Endometrium (tissue), 2 donors: ENCODE data around the gene ATXN1.
"Not testable (repeated sequence)": the region's sequence is repeated elsewhere in the genome, so short reads cannot be mapped to it uniquely, and the experiment has no call there.

ENCODE experiments used
- FAIRE-seq: peaks from 2 replicates; lab custom pipeline; 2012; peaks lifted over from hg19 to GRCh38; lab: Jason Lieb, UNC
- donor health status: control.
- donor health status: control.

Gene ATXN1

DNA sequence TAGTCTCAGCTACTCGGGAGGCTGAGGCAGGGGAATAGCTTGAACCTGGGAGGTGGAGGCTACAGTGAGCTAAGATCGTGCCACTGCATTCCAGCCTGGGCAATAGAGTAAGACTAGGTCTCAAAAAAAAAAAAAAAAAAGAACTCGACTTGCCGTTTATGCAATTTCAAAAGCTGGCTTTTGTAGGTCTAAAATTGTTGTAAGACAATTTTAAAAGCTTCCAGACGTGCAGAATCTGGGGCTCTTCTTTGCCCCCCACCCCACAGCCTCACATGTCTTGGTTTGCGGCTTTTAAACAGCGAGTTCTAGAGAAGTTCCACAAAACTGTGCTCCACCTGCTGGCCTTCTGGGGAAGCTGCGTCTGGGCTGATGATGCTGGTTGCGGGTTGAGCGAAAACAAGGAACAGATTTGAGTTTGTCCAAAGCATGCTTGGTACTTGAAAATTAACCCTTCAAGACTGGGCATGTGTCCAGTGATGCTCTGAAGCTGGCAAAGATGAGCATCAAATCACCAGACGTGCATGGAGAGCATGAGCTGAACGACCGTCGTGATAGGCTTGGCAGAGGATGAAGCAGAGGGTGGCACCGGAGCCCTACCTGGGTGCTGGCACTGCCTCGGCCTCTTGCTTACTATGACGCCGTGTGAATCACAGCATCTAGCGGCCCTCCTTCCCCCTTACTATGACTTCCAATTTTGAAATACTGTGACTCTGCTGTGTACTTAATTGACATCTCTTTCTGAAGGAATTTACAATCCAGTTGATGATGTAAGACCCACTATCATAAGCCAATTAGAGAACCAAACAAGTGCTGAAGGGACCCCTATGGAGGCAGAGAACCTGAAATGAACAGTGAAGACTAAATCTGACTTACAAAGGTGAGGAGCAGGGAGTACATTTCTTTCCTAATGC lies 351.5 kb downstream of the ATXN1 start:
- FAIRE-seq = no peak

DNA sequence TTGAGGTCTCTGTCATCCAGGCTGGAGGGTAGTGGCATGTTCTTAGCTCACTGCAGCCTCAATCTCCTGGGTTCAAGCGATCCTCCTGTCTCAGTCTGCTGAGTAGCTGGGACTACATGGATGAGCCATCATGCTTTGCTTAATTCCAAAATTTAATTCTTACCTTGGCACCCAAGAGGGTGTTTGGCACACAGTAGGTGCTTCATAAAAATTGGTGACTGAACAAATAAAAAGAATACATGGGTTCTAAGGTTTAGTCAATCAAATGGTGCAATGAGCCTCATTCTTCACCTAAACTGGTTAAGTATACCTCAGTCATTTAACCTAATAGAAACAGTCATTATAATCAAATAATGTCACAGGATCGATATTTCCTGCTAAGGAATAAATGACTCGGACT lies 352.5 kb downstream of the ATXN1 start:
- FAIRE-seq = no peak

DNA sequence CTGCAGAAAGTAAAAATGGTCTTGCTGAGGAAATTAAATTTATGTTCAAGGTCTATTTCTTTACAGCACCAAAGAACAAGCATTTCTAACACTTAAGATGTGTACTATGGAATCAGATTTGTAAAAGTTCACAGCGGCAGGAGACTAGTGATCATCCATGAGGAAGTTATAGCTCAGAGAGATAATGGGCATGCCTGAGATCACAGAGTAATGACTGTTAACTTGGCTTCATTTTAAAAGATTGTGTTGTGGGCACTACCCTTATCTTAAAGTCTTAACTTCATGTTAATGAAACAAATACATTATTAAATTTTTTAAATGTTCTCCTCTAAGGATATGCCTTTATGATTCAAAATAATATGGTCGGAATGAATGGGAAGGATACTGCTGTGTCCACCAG lies 354.3 kb downstream of the ATXN1 start:
- FAIRE-seq = no peak

DNA sequence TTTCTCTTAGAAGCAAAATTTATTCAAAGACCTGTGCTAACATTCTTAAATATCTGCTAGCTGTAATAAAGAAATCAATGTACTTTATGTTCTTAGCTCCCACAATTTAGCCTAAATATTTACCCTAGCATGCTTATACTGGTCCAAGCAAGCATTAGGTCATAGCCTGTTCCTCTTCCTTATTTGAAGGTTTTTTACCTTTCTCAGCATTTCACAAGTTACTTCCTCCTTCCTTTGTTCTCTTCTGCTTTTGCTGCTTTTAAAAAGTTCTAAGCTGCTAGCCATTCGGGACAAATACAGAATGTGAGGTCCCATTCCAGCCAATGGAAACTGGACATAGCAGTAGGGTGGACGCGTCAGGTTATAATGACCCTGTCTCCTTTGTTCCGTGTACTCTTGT lies 354.7 kb downstream of the ATXN1 start:
- not testable (repeated sequence) for FAIRE-seq

DNA sequence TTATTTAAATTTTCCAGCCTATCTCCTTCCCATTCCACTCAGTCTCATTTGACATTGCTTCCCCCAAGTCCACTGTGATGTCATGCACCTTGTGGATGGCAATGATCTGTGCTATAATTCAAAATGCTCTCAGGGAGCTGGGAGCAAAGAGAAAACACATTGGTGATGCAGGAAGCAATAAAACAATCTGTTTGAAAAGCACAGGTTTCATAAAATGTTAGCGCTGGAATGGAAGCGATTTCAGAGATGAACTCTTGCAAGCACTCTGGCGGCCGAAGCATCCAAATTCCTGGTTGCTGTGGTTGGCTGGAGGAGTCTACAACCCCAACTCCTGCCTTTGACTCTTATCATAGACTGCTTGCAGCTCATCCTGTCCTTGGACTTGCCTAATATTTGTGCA lies 355.9 kb downstream of the ATXN1 start:
- FAIRE-seq = no peak

DNA sequence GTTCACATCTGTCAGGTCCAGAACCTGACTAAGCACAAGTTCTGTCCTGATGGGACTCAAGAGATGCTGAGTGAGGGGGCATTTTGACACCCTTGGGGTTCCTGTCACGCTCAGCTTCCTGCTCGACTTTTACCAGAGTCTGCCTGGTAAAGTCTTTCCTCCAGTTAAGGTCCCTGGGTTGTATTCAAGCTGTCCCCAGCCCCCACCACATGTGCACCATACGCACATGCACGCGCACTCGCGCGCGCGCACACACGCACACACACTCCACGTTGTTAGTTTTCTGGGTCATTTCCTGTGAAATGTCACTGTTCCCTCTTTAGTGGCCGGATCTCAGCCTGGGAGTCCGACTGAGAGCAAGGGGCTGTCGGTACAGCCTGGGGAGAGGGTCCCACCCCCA lies 356.8 kb downstream of the ATXN1 start:
- FAIRE-seq = no peak

DNA sequence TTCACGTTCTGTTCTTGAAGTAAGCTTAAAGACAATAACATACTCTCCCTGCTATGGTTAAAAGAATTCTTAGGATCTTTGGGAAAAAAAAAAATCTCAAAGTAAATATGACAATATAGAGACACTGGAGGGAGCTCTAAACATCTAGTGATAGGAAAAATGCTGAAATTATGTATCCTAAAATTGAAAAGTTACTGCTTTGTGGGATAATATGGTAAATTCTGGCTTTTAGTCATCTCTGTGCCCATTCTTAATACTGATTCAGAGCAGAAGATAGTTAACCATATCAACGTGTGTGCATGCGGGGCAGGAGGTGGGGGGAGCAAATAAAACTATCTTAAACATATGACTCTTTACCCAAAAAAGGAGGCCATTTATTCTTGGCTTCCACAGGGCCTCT lies 357.4 kb downstream of the ATXN1 start:
- peak; percentile 41 for FAIRE-seq

DNA sequence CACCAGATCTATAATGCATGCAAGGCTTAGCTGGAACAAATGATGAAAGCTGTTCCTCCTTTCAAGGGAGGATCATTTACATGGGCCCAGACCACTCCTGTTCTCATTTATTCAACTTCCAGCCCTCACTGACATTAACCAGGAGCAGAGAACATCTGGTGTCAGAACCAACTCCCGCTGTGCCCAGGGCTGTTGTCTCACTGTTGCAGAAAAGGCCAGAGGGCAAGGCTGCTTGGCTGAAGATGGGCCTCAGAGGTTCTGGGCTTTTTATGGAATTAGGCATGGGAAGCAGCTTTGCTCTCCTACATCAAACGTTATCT lies 358.7 kb downstream of the ATXN1 start:
- no peak for FAIRE-seq

DNA sequence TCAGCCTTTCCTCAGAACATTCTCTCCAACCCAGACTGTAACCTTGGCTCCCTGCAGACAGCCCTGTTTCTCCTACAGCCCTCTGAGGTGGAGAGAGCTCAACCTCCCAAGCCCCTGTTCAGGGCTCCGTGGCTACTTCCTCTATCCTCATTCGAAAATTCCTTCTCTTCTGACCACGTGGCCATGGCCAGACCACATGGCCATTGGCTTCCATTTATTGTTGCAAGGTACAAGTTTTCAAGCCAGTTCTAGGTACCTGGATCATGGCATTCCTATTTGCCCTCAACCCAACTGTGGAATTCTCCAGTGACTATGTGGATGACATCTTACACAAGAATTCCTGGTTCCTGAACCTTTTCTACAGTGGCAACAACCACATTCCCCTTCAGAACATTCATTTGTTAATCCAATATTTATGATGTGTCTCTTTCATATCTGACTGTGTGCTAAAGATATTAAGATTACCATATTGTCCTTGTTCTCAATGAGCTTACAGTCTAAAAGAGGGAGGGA lies 361.0 kb downstream of the ATXN1 start:
- FAIRE-seq = no peak

DNA sequence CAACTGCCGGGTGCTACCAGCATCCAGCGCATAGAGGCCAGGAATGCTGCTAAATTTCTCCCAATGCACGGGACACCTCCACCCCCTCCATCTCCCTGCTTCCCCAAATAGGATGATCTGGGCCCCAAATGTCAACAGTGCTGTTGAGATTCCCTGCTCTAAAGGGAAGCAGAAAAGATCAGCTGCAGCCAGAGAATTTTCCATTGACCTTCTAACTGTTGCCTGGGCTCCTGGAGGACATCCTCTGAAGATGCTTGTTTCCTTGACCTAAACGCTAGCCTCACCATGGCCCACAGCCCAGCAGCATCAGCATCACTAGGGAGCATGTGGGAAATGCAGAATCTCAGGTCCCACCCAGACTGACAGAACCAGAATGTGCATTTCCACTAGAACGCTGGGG lies 361.6 kb downstream of the ATXN1 start:
- FAIRE-seq = no peak

DNA sequence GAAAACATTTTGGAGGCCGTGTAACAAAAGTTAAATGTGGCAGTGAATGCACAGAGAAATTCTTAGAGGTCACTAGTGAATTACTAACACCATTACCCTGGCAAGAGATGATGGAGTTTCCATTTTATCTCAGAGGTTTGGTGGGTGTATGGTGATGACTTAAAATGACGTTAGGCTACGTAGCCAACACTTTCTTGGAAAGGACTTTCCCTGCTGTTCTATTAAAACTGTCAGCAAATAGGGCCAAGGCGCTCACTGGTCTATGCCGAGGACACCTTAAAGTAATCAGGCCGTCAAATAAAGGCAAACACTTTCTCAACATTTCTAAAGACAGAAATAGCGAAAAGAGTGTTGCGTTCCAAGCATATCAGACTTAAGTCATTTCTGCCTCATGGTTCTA lies 362.1 kb downstream of the ATXN1 start:
- no peak for FAIRE-seq

DNA sequence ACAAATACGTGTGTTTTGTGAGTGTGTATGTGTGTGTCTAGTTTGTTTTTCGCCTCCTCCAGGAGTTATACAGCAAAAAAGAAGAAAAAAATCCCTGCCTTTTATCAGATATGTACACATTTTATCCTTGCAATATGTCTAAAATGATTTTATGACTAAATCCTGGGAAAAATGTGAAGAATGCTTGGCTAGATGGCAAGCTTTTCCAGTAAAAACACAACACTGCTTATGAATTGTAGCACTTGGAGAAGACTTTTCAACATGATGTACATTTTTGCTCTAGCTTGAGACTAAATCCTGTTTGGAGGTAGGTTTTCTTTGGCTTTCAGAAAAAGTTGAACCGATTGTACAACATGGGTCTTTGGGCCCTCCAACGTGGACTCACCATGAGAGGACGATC lies 362.7 kb downstream of the ATXN1 start:
- FAIRE-seq = no peak

DNA sequence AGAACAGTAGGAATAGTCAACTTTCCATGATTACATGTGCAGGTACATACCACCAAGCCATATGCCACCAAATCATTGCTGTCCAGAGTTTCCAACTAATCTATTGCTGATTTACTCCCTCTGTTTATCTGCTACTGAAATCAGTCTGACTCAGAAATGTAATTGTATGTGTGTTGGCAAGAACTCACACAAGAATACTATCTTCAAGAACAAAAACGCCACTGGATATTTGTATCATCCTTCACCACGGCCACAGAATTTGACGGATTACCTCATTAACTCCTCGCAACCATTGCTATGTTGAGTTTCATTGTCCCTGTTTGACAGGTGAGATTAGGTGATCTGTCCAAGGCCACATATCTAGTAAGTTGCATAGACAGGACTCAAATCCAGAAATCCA lies 363.6 kb downstream of the ATXN1 start:
- FAIRE-seq = no peak

DNA sequence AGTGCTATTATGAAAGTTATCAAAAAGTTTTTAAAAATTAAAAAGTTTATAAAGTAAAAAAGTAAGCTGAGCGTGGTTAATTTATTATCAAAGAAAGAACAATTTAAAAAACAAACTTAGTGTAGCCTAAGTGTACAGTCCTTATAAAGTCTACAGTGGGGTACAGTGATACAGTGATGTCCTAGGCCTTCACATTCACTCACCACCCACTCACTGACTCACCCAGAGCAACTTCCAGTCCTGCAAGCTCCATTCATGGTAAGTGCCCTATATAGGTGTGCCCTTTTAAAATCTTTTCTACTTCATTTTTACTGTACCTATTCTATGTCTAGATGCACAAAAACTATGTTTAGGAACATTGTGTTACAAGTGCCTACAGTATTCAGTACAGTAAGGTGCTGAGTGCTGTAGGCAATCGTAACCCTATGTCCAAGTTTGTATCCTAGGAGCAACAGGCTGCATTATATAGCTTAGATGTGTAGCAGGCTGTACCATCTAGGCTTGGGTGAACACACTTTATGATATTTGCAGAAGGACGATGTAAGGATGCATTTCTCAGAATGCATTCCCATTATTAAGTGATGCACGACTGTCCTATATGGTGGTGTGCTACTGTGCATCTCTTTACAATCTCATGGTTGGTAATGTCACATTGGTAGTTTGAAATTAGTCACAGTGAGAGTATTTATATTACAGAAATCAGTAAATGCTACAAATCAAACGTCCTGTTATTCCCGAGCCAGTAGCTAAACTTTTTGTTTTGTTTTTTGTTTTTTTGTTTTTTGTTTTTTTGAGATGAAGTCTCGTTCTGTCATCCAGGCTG lies 364.6 kb downstream of the ATXN1 start:
- FAIRE-seq = no peak

DNA sequence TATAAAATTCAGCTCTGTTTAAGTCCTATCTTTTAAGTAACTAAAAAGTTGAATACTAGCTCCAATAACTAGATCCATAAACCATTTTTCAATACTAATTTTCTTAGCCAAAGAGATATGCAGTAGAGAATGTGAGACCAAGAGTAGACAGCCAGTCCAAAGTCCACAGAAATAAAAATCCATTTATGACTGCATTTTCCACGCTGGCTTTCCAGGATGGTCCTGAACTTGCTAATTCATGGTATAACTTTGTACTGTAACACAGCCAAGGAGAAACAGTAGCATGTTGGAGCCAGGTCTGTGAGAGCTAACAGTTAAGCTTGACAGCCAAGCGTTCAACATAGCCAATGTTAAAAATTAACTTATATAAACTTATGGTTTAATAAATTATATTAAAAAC lies 366.6 kb downstream of the ATXN1 start:
- no peak for FAIRE-seq

DNA sequence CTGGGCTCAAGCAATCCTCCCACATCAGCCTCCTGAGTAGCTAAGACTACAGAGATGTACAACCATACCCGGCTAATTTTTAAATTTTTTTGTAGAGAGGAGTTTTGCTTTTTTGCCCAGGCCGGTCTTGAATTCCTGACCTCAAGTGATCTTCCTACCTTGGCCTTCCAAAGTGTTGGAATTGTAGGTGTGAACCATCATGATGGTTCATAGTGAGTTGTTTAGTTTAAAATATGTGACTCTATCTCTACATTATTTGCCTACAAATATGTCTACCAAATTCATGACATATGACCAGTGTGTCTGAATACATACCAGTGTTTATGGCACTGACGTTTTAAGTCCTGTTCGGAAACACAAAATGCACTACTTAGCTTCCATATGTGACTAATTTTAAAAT lies 367.9 kb downstream of the ATXN1 start:
- FAIRE-seq = no peak

DNA sequence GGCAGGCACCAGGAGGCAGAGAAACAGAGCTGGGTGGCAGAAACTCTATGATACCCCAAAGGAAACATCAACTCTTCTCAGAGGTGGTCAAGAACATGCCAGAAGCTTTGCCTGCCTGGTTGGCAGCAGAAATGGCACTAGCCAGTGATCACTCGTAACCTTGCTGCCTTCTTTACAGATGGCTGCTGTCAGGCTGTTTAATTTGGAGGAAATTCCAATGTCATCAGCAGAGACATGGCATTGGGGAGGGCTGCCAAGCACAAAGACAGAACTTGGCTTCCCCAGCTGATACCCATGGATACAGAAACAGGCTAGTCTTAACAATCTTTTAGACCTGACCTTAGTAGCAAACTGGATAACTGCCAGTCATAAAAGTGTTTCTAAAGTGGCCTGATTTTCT lies 369.2 kb downstream of the ATXN1 start:
- no peak for FAIRE-seq

DNA sequence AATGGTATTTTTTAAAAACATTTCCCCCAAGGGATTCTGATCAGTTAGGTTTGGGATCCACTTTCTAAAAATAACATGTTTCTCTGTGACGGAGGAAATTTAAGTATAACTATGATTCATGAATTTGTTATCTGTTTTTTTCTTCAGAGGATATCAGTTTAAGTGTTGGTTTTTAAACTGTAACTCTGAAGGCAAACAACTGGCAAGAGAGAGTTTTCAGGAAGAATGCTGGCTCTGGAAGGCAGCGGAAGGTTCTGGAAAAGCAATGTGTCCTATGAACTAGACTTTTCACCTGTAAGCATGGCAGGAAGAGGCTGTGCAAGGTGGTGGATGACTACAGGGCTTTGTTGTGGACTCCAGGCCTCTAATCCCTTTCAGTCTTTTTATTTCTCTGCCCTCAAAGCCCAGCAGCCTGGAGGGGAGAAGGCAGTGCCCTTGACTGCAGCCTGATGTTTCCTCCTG lies 369.8 kb downstream of the ATXN1 start:
- FAIRE-seq = no peak

DNA sequence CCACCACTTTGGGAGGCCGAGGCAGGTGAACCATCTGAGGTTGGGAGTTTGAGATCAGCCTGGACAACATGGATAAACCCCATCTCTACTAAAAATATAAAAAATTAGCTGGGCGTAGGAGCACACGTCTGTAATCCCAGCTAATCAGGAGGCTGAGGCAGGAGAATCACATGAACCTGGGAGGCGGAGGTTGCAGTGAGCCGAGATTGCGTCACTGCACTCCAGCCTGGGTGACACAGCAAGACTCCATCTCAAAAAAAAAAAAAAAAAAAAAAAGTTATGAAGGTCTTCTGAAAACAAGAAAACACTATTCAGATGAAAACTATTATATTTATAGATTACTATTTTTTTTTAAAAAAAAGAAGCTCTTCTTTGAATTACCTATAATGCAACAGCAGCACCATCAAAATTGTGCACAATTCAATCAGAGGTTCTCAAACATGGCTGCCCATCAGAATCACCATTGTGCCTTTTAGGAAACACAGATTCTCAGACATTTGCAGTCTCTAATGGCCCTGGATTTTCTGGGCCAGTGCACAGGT lies 370.3 kb downstream of the ATXN1 start:
- FAIRE-seq = not testable (repeated sequence)

DNA sequence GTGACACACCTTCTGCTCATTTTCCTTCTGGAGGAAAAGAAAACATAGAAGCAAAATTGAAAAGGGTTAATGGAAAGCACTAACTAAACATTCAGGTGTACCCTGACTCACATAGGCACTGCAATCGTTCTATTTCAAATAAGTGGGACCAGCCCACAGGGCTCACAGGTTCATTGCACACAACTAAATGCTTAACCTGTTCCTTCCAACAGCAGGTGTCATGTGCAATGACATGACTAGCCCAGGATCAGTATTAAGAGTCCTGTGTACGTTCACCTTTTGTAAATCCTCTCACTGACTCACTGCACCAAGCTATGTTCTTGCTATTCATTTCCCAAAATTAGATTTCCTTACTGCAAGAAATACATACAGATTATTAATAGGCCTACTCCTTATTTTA lies 371.6 kb downstream of the ATXN1 start:
- no peak for FAIRE-seq

DNA sequence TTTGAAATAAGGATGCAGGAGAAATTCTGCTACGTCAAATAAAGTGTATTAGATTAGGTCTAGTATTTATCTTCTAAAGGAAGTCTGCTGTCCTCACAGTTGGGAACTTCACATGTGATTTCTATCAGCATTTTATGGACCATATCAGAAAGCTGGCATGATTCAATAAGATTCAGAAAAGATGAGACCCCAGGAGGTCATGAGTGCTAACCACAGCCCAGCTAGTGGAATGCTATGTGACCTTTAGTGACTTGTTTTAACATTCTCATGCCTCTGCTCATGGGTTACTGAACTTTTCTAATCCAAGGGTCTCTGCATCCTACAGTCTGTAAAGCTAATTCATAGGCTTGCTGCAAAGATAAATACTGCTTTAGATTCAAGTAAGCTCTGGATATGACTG lies 372.8 kb downstream of the ATXN1 start:
- no peak for FAIRE-seq

DNA sequence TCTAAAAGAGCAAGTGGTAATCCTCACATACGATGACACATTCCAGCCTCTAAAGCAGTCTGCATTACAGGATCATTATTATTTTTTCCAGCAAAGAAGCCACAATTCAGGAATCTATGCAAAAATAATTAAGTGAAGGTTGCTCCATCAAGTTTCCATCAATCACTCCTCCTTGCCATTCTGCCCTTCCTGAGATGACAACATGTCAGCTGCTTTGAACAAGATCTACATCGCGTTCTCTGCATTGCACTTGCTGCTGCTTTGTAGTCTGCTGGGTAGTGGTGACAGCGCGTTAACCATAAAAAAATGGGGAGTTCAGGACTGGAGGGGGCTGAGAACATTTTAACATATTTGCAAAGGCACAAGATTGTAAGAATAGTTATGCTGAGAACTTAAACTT lies 375.2 kb downstream of the ATXN1 start:
- FAIRE-seq = no peak

DNA sequence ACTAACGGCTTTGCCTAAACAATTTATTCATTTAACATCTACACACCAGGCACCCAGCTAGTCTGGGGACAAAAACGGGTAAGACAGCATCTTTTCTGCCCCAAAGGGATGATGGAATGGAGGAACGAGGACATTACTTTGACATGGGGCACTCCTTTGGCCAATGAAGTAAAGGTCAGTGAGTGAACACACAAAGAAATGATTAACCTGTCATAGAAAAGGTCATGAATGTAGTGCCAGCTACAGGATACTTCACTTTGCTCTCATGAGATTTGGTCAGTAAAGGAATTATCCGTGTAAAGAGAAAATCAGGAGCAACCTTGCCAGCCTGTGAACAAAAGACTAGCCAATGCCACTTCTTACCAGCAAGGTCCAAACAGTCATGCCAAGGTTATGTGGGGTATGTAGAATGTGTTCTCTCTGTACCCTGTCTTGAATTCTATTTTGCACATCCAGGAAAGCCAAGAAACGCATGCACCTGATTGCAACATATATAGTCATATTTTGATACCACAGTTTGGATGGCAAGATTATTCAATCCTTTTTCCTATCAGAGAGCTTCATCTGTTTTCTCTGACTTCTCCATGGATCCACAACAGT lies 377.6 kb downstream of the ATXN1 start:
- no peak for FAIRE-seq
